GM18907 (cell line): Measurements from ENCODE around the gene ATP8A2.

Source experiments
- ATAC-seq: cut with Tn5 transposase; IDR thresholded peaks from one replicate; pipeline ENCODE4 v1.9.1; 2021; ENCODE audit warnings: mild to moderate bottlenecking, moderate library complexity; ENCODE audit not compliant: unreplicated experiment

The ATP8A2 gene

DNA sequence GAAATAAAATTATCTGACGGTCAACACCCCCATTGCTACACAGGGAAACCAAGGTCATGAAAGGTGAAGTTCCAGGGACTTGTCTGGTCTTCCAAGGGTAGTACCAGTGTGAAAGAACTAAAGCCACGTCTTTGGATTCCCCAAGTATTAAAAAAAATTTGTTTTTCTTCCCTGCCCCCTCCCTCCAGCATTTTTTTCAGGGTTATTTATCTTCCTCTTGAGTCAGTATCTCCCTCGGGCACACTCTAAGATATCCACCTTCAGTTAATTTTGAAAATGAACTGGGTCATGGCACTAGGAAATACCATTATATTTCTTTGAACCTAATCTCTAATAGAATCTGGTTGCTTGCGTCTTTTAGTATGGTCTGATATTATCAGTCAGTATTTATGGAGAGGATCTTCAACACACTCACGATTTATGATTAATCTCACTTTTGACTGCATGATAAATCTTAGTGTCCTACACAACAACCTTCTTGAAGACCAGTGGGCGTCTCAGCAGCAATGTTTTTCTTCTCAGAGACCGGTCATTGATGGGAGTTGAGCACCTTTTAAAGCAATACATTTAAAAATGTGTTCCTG lies 9.1 kb downstream of the ATP8A2 start:
- no peak for ATAC-seq

DNA sequence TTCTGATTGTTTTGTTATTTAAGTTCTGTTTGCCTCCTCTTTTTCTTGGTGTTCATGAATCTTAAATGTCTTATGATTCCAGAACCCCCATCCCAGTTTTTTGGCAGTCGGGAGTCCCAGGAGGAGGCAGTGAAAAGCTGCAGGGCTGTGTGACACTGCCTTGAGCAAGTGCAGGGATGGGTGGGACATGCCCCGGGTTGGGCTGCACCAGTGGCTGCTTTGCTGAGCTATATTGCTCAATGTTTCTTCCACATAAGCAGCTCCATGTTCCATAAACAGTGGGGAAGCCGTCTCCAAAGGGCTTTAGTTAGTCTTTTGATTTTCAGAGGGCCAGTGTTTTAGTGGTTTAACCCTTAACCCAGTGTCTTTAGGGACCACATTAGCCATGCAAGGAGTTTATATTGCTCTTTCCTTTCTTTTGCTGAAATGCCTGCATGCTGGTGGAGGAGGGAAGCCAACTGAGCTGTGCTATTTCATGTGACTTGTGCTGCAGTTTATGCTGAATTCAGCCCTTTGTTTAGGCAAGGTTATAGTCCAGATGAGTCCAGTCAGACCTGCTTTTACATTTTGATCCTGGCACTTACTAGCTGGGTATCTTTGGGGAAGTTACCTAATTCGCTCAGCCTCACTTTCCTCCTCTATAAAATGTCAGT lies 13.1 kb downstream of the ATP8A2 start:
- no peak for ATAC-seq

DNA sequence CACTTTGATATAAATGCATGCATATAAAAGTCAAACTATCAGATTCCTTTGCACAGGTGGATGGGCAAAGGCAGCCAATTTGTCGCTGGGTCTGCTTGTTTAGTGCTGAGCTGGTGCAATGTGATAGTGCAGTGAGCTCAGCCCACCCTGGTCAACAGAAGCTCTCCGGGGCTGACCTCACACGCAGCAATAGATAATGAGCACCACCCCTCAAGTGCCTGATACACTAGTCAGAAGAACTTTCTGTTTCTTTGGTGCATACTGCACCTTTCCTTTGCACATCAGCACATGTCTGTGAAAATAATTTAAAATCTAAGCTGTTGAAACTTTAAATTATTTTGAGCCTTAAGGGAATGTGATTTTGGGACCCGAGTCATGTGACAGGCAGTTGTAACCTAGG lies 20.2 kb downstream of the ATP8A2 start:
- no peak for ATAC-seq

DNA sequence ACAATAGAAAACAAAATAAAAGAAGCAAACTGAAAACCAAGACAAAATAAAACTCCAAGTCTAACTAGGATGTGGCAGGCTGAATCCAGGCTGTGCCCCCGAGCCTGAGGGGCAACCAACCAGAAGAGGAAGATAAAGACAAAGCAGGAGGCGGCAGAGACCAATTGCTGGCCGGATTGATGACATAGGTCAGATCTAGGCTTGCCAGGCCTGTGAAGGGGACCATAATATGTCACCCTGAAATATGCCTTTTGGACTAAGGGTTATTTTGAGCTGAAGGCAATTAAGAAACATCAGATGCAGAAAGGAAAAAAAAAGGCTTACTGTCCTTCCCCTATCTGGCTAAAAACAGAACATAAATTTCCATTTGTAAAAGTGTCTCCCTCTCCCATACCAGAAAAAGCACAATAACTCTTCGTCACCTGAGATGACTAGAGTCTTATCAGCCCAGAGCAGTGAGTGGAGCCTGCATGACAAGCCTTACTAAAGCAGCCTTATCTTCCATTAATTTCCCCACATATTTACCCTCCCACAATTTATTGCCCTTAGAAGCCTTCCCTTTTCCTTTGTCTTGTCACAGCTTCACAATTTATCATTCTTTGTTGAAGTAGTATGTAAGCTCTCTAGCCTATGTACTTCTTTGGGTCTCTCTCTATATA lies 22.8 kb downstream of the ATP8A2 start:
- ATAC-seq: no peak

DNA sequence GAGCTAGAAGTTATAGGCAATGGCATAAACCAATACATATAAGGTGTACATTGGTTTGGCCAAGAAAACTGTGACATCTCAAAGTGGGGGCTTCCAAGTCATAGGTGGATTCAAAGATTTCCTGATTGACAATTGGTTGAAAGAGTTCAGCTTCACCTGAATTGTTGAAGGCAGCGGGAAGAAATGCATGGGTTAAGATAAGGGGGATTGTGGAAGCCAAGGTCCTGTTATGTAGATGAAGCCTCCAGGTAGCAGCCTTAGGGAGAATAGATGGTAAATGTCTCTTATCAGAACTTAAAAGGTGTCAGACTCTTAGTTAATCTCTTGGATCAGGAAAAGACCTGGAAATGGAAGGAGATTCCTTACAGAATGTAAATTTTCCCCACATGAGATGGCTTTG lies 26.0 kb downstream of the ATP8A2 start:
- no peak for ATAC-seq

DNA sequence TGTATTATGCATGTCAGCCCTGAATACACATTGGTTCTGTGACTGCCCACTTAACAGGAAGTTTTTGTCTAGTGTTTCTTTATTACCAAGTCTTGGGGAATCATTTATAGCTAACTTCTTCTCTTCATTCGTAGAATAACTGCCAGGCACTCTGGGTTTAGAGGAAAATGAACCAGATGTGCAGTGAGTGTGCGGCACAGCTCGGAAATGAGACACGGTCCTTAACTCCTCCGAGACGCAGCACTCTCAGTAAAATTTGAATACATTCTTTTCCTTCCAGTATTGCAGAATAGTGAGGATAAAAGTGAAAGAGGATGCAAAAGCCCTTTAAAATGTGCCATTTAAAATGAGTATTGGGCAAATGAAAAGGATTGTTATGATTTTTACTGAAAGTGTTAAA lies 29.2 kb downstream of the ATP8A2 start:
- no peak for ATAC-seq

DNA sequence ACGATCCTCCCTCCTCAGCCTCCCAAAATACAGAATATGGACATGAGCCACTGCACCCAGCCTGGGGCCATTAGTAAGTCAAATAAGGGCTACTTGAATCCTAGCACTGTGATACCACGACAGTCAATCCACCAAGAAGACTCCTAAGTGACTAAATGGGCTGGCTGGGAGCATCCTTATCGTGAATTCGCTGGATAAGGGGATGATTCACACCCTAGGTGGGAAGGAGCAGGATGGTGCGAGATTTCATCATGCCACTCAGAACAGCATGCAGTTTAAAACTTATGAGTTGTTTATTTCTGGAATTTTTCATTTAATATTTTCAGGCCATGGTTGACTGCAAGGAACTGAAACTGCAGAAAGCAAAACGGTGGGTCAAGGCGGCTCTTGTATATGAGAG lies 30.2 kb downstream of the ATP8A2 start:
- ATAC-seq: no peak

DNA sequence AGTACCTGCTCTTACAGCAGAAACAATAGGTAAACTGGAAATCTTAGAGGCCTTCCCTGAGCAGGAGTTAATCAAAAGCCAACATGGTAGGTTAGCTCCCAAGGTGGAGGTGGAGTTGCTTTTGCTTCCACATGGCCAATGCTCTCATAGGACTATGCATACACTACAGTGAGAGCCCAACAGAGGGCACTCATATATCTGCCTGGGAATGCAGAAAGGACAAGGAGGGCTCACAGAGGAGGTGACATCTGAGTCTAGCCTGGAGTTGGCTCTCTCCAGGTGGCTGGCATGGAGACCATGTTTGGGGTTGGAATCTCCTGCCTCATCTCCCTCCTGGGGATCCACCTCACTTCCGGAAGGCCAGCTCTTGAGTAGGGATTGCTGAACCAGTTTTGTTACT lies 34.6 kb downstream of the ATP8A2 start:
- ATAC-seq: no peak

DNA sequence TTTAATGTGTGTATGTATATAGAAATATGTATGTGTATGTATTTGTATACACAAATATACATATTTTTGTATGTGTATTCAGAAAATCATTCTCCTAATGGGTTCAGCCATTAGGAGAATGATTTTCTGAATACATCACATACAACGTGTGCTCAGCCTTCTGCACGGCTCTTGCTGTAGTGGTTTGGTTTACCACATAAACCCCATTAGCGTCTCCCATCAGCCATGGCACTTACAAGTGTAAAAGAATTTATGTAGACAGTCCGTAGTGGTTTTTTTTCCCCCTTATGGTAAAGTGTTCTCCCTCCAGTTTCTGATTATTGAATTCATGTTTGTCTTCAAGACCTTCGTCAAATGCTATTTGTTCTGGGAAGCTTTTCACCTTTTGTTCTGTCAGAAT lies 38.2 kb downstream of the ATP8A2 start:
- ATAC-seq: no peak

DNA sequence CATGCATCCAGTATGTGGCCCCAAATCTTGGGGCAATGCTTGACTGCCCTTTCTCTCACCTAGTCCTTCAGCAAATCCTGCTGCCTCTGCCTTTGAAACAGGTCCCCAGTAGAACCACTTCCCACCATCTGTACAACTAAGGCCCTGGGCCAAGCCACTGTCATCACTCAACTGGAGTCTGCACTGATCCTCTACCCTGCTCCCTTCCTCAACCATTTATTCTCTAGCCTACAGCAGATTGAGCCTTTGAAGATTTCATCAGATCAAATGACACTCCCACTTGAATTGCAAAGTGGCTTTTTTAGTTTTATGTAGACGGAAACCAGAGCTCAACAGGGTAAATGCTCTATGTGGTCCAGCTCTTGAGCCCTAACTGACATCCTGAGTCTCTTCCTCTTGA lies 43.5 kb downstream of the ATP8A2 start:
- no peak for ATAC-seq

DNA sequence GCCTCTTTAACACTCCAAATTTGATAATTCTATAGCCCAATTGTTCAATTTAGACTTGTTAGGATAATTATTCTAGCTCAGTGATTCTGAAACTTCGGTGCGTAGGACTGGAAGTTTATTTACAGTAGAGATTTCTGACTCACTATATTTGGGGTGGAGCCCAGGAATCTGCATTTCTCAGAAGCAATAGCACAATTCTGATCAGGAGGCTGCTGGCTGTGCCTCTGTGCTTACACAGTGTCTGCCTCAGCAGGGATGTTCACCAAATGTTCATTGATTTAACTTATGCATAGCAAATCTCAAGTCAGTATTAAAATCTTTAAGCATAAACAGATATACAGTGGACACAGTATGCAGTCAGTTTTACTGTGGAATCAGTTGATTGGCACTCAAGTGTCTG lies 45.8 kb downstream of the ATP8A2 start:
- no peak for ATAC-seq

DNA sequence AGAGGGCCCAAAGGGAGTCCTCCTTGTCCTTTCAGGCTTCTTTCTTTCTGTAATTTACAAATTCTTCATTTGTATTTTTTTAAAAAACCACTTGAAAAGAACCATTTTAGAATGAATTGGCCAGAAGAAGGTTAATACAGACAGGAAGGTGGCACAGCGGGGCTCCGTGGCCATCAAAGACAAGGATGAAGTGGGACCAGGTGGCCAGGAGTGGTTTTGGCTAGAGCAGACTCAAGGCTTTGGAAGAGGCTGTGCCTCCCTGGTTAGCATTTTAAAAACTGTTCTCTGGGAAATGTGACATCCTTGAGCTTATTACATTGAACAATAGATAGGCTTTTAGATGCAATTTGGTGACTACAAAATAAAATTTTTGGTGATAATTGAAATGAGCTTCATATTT lies 48.4 kb downstream of the ATP8A2 start:
- no peak for ATAC-seq

DNA sequence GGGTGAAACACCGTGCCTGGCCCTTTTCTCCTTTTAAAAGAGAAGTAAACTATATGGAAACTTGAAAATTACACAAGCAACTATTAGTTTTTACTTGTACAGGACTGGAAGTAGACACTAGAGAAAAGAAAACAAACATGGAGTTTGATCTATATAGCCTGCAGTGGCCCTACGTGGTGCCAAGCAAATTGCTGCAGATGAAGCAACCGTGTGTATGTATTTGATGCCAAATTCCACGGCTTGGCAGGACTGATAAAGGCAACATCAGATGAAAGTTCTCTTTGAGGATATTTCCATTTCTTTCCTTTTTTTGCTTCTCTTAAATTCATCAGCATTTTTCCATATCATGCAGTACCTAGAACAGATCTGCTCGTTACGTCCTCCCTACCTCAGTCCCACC lies 49.8 kb downstream of the ATP8A2 start:
- no peak for ATAC-seq

DNA sequence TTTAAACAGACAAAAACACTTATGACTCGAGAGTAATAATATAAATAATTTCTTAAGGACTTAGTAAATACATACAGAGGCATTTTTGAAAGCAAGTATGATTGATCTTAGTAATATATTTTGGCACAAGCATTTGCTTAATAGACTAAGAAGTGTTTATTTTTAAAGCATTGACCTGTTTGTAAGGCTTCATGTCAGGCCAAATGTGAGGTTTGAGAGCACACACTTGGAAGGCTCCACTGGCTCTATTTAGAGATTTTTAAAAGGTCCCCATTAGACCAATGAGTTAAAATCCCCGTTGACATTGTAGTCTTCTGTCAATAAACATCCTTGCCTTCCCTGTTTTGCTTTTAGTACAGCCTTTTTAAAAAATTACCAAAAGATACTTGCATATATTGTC lies 50.4 kb downstream of the ATP8A2 start:
- ATAC-seq: no peak

DNA sequence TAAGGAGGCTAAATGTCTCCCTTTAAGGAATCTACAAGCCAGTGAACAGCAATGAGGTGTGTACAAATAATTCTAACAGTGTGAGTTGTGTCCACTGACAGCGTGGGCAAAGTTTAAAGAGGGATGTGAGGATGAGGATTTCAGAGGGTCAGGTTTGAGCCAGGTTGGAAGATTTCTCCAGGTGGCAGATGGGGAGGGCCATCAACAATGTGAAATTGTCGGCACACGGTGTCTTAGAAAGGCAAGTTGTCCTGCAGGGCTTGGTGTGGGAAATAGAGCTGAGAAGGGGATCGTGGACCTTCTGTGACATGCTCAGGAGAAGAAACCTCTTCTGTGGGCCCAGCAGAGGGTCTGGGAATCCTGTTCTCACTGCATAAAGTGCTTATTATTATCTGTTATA lies 52.1 kb downstream of the ATP8A2 start:
- ATAC-seq: no peak

DNA sequence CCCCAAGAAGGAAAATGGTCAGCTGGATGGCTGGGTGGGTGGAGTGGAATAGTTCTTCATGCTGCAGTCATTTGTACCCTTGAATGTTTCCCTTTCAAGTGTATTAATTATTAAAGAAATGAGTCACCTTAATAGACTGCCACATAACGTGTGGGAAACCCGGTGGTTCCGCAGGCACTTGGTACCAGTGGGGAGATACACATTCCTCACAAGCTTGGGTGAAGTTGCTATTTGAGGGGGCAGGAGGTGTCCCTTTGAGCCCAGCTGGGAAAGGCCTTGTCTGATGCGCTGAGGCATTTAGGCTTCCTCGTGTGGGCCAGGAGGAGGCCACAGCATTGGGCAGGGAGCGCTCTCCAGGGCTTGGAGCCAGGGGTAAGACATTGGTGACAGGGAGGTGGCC lies 57.7 kb downstream of the ATP8A2 start:
- no peak for ATAC-seq

DNA sequence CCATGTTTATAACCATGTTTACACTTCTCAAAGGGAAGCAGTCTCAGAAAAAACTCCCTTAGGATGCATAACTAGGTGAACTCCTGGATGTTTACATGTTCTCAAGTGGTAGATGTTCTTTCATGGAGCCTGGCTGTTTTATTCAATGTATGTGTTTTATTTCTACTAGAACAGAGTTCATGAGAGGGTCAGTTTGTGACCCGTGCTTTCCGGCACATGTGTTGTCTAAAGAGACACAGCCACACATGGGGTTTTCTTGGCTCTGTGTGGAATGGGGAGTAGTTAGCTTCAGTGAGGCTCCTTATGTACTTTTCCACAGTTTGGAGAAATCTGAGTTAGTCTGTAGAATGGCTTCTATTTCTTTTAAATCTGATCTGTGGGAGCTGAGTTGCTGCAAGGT lies 60.9 kb downstream of the ATP8A2 start:
- no peak for ATAC-seq

DNA sequence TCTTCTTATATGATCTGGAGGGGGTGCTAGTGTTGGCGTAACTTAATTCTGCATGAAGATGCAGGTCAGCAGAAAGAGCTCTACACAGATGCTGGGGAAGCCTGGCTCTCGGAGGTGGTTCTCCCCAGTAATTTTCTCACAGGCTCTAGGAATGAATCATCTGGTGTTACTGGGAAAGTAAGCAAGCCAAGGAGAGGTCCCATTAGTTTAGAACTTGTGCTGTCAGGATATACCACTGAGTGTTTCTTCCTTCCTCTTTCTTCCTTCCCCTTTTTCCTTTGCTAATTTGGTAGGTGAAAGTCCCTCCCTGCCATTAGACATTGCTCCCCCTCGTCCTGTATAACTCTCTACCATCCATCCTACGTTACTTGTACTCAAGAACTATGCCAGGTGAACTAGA lies 68.3 kb downstream of the ATP8A2 start:
- ATAC-seq: no peak

DNA sequence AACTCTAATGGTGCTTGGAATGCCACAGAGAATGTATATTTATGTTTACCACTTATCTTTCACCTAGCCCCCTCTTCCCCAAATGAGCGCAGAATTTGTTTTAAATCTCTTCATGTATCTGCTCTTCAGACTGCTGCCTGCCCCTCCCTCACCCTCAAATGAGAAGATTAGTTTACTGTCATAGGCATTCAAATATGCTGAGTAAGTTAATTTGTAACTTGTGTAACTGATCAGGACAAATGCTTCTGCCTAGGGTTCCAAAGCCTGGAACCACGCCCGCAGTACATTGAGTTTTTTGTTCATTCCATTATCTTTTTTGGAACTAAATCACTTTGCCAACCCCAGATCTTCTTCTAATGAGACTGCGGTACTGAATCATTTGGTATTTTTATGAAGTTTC lies 74.5 kb downstream of the ATP8A2 start:
- ATAC-seq: no peak

DNA sequence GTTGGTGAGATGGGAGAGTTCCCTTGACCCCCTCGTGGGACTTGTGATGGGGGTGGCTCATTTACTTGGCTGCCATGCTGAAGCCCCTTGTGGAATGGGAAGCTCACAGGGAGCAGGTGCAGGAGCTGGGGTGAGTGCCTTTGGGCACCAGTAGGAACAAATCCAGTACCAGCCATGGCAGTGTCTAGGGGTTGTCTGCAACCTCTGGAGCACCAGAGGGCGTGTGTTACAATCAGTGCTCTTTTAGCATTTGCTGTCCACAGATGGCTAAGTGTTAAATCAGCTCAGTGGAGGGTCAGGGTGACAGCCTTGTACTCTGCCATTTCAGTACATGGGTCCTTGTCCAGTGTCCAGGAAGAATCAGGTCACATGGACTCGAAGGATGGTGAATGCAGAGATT lies 75.6 kb downstream of the ATP8A2 start:
- no peak for ATAC-seq

DNA sequence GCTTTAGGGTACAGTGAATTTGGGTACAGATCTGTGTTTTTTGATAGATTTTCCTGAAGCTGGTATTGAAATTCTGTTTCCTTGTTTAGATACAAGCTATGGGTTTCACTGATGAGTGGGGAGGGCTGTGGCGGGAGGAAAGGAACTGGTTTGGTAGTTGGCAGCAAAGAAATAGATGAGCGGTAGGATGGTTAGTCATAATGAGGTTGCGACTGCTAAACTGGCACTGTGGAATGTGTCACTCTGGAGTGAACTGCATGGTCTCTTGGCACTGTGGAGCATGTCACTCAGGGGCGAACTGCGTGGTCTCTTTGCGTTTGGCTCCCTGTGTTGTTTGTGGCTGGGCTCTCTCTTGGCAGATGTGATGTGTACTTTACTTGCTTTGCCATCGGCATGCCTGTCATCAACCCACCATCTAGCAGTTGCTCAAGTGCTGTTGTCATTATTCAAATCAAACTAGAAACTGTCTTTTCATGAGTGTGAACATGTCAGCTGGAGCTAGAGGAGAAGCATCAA lies 82.1 kb downstream of the ATP8A2 start:
- no peak for ATAC-seq

DNA sequence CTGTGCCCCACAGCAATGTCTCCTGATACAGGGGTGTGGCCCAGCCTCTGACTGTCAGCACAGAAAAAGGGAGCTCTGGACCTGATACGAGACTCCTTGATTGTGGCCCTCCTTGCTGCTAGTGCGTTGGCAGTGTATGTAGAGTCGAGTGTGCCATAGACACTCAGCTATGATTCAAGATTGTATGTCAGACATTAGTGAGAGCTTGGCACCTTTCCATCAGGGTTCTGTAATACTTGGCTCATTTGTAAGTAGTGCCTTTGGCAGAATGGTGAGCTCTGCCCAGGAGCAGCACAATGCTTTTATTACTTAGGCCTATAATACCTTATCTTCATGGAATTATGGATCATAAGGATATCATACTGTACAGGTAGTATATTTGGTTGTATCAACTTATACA lies 83.4 kb downstream of the ATP8A2 start:
- ATAC-seq: no peak

DNA sequence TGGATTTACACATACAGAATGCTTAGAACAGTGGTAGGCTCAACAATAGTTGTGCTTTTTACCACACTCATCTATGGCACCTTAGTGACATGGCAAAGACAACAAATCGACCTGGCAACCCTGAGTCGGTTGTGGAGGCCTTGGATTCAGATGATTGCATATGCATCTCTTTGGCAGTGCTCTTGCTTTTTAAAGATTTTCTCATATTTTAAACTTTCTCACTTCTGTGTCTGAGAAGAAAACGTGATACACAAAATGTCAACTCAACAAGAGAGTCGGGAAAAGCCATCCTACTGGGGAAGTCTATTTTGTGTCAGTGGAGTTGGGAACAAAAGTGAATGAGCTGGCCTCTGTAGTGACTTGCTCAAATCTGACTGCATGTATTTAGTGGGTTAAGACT lies 85.8 kb downstream of the ATP8A2 start:
- ATAC-seq: no peak
